ENCODE data around the gene DPP6. TPM values are rescaled to one million over a fixed set of nuclear protein-coding genes. Genes with fewer than 3 reads are reported as not detected.

DPP6 gene
- total RNA-seq, 4 donors from 2014 or later: 1.8 to 33.7 (median 6.4) TPM

DNA sequence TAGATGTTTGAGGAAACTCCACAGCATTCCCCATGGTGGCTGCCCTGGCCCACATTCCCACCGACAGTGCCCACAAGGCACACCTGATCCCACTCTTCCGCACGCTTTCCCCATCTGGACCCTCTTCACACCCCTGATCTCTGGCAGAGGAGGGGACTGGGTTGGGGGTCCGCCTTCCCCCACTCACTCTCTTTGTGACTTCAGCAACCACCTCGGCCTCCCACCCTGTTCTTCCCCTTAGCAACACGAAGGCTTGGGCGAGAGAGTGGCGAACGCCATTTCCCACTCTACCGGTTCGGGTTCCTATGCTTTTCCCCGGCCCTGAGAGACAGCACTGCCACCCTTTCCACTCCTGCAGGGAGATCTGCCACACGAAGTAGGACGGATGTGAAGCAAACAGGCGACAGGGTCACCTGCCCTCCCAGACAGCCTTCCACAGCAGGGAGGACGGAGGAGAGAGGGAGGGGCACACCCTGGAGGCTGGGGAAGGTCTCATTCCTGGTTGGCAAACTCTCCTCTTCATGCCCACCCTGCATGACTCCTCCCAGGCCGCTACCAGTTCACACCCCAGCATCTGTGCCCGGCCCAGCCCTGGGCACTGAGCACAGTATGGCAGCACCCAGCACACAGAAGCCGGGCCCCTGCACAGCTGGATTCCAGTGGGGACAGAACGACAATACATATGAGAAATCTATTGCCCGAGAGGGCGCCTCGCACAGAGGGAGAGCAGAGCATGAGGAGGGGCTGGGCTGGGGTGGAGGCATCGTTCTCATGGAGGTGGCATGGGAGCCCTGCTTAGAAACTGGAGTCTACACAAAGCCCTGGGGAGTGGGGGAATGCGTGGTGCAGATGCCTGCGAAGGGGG, 857.3 kb downstream of the DPP6 start:
- H3K27ac ChIP-seq: no peak overlapping the region
- intact Hi-C loops (cut with DNase I; ENCODE audit: low total_unique reads): no loop called here

GRCh38 chr7:154910125-154910524, 857.9 kb downstream of the DPP6 start:
- no peak for DNase-seq
- Histone ChIP-seq H3K4me3 (no peak overlapping the region), H3K4me1 (peaks cover 0 to 8% (median 3%) of the 10 kb centered on the region in 4 donors), H3K9me3 (no peaks in the 10 kb centered on the region), H3K27me3 (peaks cover 13% of the 10 kb centered on the region), H3K36me3 (no peaks in the 10 kb centered on the region), H3K27ac (no peak overlapping the region)
- intact Hi-C loops (cut with DNase I; ENCODE audit: low total_unique reads): no loop called here
- in situ Hi-C loops (cut with MboI; ENCODE audit: low pct_ligation_motif_present in 1 of 4, low pct_unique_long_range_greater_than_20kb in 1 of 4, low sequenced_read_pairs in 3 of 4): loop anchor here in 2 of 4 donors (25.0 kb wide), 2 partner anchors 277 to 452 kb away; no protein-coding TSS in a partner anchor
- TF ChIP-seq POLR2A (IDR thresholded peaks at IDR 0.05) (no peak), CTCF (IDR thresholded peaks at IDR 0.05) (no peak), POLR2AphosphoS5 (IDR thresholded peaks at IDR 0.05) (no peak), EP300 (IDR thresholded peaks at IDR 0.05; ENCODE audit: low read depth) (no peak)
- WGBS, 2 donors (ENCODE audit: low coverage in 1 of 2): 29% methylated on average over 1 of the region's 4 CpGs; no CpG with 5 or more reads in 1 of the 2 donors

More for the DNA sequence above, 857.3 kb downstream of the DPP6 start:
- 81 to 94% methylated on average over 7 to 26 of the region's 26 CpGs for WGBS, 2 donors (ENCODE audit: low coverage in 1 of 2)
- Histone ChIP-seq H3K4me3 (no peak overlapping the region), H3K4me1 (peaks cover 0 to 7% (median 3%) of the 10 kb centered on the region in 4 donors), H3K27me3 (peaks cover 7% of the 10 kb centered on the region), H3K36me3 (no peaks in the 10 kb centered on the region), H3K9me3 (no peaks in the 10 kb centered on the region)
- no peak for DNase-seq
- in situ Hi-C loops (cut with MboI; ENCODE audit: low pct_ligation_motif_present in 1 of 4, low pct_unique_long_range_greater_than_20kb in 1 of 4, low sequenced_read_pairs in 3 of 4): loop anchor here in 2 of 4 donors (25.0 kb wide), 2 partner anchors 278 to 453 kb away; no protein-coding TSS in a partner anchor
- no peak for TF ChIP-seq POLR2AphosphoS5 (IDR thresholded peaks at IDR 0.05)
- no peak for TF ChIP-seq EP300 (IDR thresholded peaks at IDR 0.05; ENCODE audit: low read depth)
- TF ChIP-seq CTCF (IDR thresholded peaks at IDR 0.05): no peak
- no peak for TF ChIP-seq POLR2A (IDR thresholded peaks at IDR 0.05)

DNA sequence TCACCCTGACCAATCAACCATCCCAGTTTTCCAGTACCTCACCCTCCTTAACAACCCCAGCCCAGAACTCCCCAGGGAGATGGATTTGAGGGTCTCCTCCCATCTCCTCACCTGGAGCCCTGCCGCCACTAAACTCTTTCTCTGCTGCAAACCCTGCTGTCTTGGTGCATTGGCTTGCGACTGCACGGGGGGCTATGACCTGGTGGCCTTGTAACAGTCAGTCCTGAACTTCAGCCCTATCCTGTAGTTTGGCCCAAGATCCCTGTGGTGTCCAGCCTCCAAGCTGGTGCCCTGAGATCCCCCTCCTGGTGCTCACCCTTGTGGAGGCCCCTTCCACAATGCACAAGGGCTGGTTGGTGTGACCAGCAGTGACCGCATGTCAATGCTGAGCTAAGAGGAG, 858.8 kb downstream of the DPP6 start:
- Histone ChIP-seq H3K27ac (no peak overlapping the region), H3K27me3 (peaks cover 22% of the 10 kb centered on the region), H3K36me3 (no peaks in the 10 kb centered on the region), H3K4me1 (peaks cover 0 to 8% (median 3%) of the 10 kb centered on the region in 4 donors), H3K9me3 (no peaks in the 10 kb centered on the region), H3K4me3 (no peak overlapping the region)
- in situ Hi-C loops (cut with MboI; ENCODE audit: low pct_ligation_motif_present in 1 of 4, low pct_unique_long_range_greater_than_20kb in 1 of 4, low sequenced_read_pairs in 3 of 4) (loop anchor here in 2 of 4 donors (25.0 kb wide), 2 partner anchors 276 to 451 kb away; no protein-coding TSS in a partner anchor), intact Hi-C loops (cut with DNase I; ENCODE audit: low total_unique reads) (no loop called here)
- 100% methylated on average over 4 of the region's 4 CpGs; no CpG with 5 or more reads in 1 of the 2 donors for WGBS, 2 donors (ENCODE audit: low coverage in 1 of 2)
- TF ChIP-seq EP300 (IDR thresholded peaks at IDR 0.05; ENCODE audit: low read depth): no peak
- no peak for TF ChIP-seq CTCF (IDR thresholded peaks at IDR 0.05)
- TF ChIP-seq POLR2A (IDR thresholded peaks at IDR 0.05): no peak
- no peak for TF ChIP-seq POLR2AphosphoS5 (IDR thresholded peaks at IDR 0.05)
- no peak for DNase-seq

GRCh38 chr7:154911411-154911810, 859.2 kb downstream of the DPP6 start:
- no peaks in the 10 kb centered on the region for H3K9me3 ChIP-seq
- in situ Hi-C loops (cut with MboI; ENCODE audit: low pct_ligation_motif_present in 1 of 4, low pct_unique_long_range_greater_than_20kb in 1 of 4, low sequenced_read_pairs in 3 of 4) (loop anchor here in 2 of 4 donors (25.0 kb wide), 2 partner anchors 276 to 451 kb away; no protein-coding TSS in a partner anchor), intact Hi-C loops (cut with DNase I; ENCODE audit: low total_unique reads) (no loop called here)
- no peak for DNase-seq
- H3K4me1 ChIP-seq: peaks cover 0 to 8% (median 3%) of the 10 kb centered on the region in 4 donors
- no peaks in the 10 kb centered on the region for H3K36me3 ChIP-seq
- no peak overlapping the region for H3K4me3 ChIP-seq
- H3K27ac ChIP-seq: no peak overlapping the region
- WGBS, 2 donors (ENCODE audit: low coverage in 1 of 2): 75% methylated on average over 2 of the region's 2 CpGs; no CpG with 5 or more reads in 1 of the 2 donors
- TF ChIP-seq EP300 (IDR thresholded peaks at IDR 0.05; ENCODE audit: low read depth): no peak
- no peak for TF ChIP-seq CTCF (IDR thresholded peaks at IDR 0.05)
- no peak for TF ChIP-seq POLR2A (IDR thresholded peaks at IDR 0.05)
- TF ChIP-seq POLR2AphosphoS5 (IDR thresholded peaks at IDR 0.05): no peak
- H3K27me3 ChIP-seq: peaks cover 25% of the 10 kb centered on the region

Data from transverse colon (tissue), 4 donors.